Measurements from ENCODE around the gene AGBL2. TPM values are rescaled to one million over a fixed set of nuclear protein-coding genes. Genes with fewer than 3 reads are reported as not detected.

AGBL2 gene
- total and polyA plus RNA-seq, 9 of the 15 experiments (the other 6 are each of a cell fraction or from before 2014, with no cell fraction given), result 0.57 to 6.5 (median 1.3) TPM

- TF ChIP-seq ZNF384 (IDR thresholded peaks at IDR 0.05; ENCODE audit: low read depth, low read length) (0 out of 2 replicates have a peak, but pooled peaks have one; percentile 5), ZNF408 (CRISPR knock-in tag; IDR thresholded peaks at IDR 0.05; ENCODE audit: low read depth) (no peak), ELF2 (CRISPR knock-in tag; IDR thresholded peaks at IDR 0.05) (no peak), CUX1 (CRISPR knock-in tag; IDR thresholded peaks at IDR 0.05) (no peak), SLC30A9 (CRISPR knock-in tag; IDR thresholded peaks at IDR 0.05) (no peak), ZNF407 (IDR thresholded peaks at IDR 0.05; ENCODE audit: low read depth) (no peak), PBX2 (CRISPR knock-in tag; IDR thresholded peaks at IDR 0.05; ENCODE audit: low read depth) (no peak), PBX2 (tag; conservative IDR thresholded peaks at IDR 0.05; ENCODE audit: low read depth) (no peak), EWSR1 (IDR thresholded peaks at IDR 0.05; ENCODE audit: borderline replicate concordance, low read depth, partially characterized antibody) (no peak), GABPB1 (CRISPR knock-in tag; IDR thresholded peaks at IDR 0.05) (no peak)
Observed at GRCh38 chr11:47616726-47617416, 98.3 kb downstream of the AGBL2 start (continued).

All from K562 (cell line).